Esophagus squamous epithelium (tissue), 5 donors: Measurements from ENCODE around the gene CNPY3. TPM values are rescaled to one million over a fixed set of nuclear protein-coding genes. Genes with fewer than 3 reads are reported as not detected.
A peak's percentile ranks its signal among the peaks of the same experiment; 100 is the strongest.

Source experiments
- DNase-seq: peaks from one replicate; lab custom pipeline; 2025; lab: John Stamatoyannopoulos, UW
- H3K27ac ChIP-seq, 4 donors: fragments of 200-600 bp; sonication (generic); one replicate each; pipeline ENCODE4 v1.5.1; 2016 to 2019; ENCODE audit warnings: mild to moderate bottlenecking in 1 of 4
- H3K27me3 ChIP-seq, 4 donors: fragments of 200-600 bp; sonication (generic); 1 replicate in 3 of 4; 2 replicates in 1 of 4; pipeline versions ENCODE4 v1.5.1 to v1.6.0; 2017 to 2021; ENCODE audit warnings: antibody characterized with exemption in 1 of 4
- H3K36me3 ChIP-seq, 3 donors: fragments of 200-600 bp; sonication (generic); one replicate each; pipeline ENCODE4 v1.5.1; 2016 to 2019
- H3K4me1 ChIP-seq, 3 donors: fragments of 200-600 bp; sonication (generic); one replicate each; pipeline ENCODE4 v1.5.1; 2017 to 2019
- H3K4me3 ChIP-seq, 4 donors: fragments of 200-600 bp; sonication (generic); 1 replicate in 3 of 4; 2 replicates in 1 of 4; pipeline ENCODE4 v1.5.1; 2016 to 2019; ENCODE audit warnings: mild to moderate bottlenecking in 2 of 4, moderate library complexity in 1 of 4
- H3K9me3 ChIP-seq, 3 donors: fragments of 200-600 bp; sonication (generic); one replicate each; pipeline ENCODE4 v1.5.1; 2016 to 2019
- CTCF ChIP-seq, 6 experiments: fragments of 450-650 bp in 4 of 6; fragments of 200-600 bp in 2 of 6; sonication (generic) in 2 of 6; IDR thresholded peaks; one replicate each; pipeline ENCODE4 v1.5.1; 2016 to 2019; ENCODE audit warnings: antibody characterized with exemption in 6 of 6, mild to moderate bottlenecking in 4 of 6, moderate library complexity in 4 of 6
- POLR2A ChIP-seq, 4 donors: fragments of 450-650 bp; IDR thresholded peaks; one replicate each; pipeline ENCODE4 v1.6.1; 2017; ENCODE audit warnings: antibody characterized with exemption in 4 of 4, mild to moderate bottlenecking in 4 of 4, moderate library complexity in 3 of 4
- WGBS, 2 donors: methylation state at CpG; one replicate each; pipeline ENCODE4 v1.1.5; 2018; 5-methylcytosine and 5-hydroxymethylcytosine counted together
- intact Hi-C: fragments of 100-400 bp; cut with DNase I; formaldehyde crosslinking; loops from one replicate; pipeline ENCODE4 v1.15.0; 2022
- total RNA-seq, 4 donors: library from RNA; depleted of rRNA; stranded (reverse); fragments of >200 nt; gene quantifications; one replicate each; pipeline ENCODE4 v1.1.0, GENCODE V29; 2016
- donor health status: DM: yes; HTN: yes; CAD: no.

Gene CNPY3
- total RNA-seq, 4 donors from 2014 or later = 10.3 to 24.6 (median 17.7) TPM

DNA sequence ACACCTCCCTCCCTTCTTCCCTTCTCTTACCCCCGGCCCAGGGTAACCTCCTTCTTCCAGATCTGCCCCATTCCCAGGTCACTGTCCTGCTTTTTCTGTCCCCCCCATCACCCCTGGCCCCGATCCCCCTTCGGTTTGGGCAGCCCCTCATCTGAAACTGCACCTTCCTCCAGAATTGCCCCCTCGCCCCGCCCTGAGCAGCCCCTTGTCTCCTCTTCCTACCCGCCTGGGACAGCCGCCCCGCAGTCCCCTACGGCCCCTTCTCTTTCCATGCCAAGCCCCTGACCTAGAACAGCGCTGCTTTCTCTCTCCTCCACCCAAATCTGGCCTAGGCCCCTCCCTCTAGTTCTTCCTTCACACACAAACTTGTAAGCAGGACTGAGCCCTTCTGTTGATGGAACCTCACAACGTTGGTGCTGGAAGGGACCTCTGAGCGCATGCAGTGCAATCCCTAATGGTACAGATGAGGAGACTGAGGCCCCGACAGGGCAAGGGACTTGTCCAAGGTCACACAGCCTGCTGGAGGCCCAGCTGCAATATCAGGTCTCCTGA is 55.7 kb downstream of the CNPY3 start:
- H3K4me3 ChIP-seq = peak overlapping the region; percentile 63 to 99 (median 74)
- H3K36me3 ChIP-seq = peaks cover 0 to 14% (median 9%) of the 10 kb centered on the region in 3 donors
- H3K4me1 ChIP-seq = peaks cover 24 to 57% (median 29%) of the 10 kb centered on the region in 3 donors
- no peaks in the 10 kb centered on the region for H3K27me3 ChIP-seq
- H3K9me3 ChIP-seq = no peaks in the 10 kb centered on the region
- H3K27ac ChIP-seq = peak overlapping the region; percentile 86 to 94 (median 88)
- intact Hi-C loops = no loop called here
- TF ChIP-seq POLR2A (IDR thresholded peaks at IDR 0.05) (no peak), CTCF (IDR thresholded peaks at IDR 0.05) (no peak)
- 7 to 11% methylated on average over 7 to 13 of the region's 13 CpGs for WGBS, 2 donors
- no peak for DNase-seq

DNA sequence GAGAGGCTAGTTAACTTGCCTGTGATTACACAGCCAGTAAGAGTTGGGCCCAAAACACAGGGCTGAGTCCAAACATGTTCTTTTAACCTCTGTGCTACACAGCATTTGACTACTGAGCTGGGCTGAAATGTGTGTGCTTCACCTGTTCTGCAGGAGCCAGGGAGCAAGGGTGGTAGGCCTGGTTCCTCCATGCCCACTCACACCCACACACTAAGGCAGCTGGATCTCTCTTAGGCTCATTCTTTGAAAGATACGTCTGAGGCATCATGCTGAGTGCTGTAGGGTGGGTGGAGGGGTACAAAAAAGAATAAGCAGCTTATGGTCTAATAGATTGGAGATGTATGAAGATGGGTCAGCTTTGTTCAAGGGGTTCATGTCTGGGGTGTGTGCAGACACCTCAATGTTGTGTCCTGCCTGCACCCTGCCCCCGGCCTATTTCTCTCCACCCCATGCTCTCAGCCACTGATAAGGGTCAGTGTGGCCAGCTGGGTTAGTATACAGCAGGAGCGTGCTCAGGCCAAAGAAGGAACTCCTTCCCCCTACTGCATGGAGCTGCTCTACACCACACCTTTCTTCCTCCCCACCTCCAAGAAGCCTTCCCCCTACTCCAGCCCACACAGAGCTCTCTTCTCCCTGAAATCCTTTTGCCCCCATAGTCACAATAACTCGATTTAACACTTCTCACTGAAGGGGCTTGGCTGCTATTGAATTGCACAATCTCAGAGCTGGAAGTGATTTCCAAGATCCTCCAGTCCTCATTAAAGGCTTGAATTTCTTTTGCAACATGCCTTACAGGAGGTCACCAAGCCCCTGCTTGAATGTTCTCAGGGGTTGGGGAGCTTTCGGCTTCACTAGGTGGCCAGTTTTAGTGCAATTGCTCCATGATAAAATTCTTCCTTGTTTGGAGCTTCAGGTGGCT is 58.5 kb downstream of the CNPY3 start:
- Histone ChIP-seq H3K4me1 (peaks cover 24 to 52% (median 27%) of the 10 kb centered on the region in 3 donors), H3K27ac (no peak overlapping the region)
- no peak for TF ChIP-seq CTCF (IDR thresholded peaks at IDR 0.05)
- TF ChIP-seq POLR2A (IDR thresholded peaks at IDR 0.05) = no peak

GRCh38 chr6:42988486-42989020 is 59.3 kb downstream of the CNPY3 start:
- Histone ChIP-seq H3K27ac (no peak overlapping the region), H3K4me1 (peaks cover 19 to 48% (median 23%) of the 10 kb centered on the region in 3 donors), H3K4me3 (no peak overlapping the region), H3K27me3 (no peaks in the 10 kb centered on the region), H3K9me3 (no peaks in the 10 kb centered on the region), H3K36me3 (peaks cover 0 to 50% (median 9%) of the 10 kb centered on the region in 3 donors)
- intact Hi-C loops = no loop called here
- DNase-seq = no peak
- 67% methylated on average over 1 of the region's 1 CpG; no CpG with 5 or more reads in 1 of the 2 donors for WGBS, 2 donors
- no peak for TF ChIP-seq CTCF (IDR thresholded peaks at IDR 0.05)
- no peak for TF ChIP-seq POLR2A (IDR thresholded peaks at IDR 0.05)

More for the DNA sequence above, 58.5 kb downstream of the CNPY3 start:
- WGBS, 2 donors = 79 to 80% methylated on average over 5 of the region's 5 CpGs
- H3K9me3 ChIP-seq = no peaks in the 10 kb centered on the region
- intact Hi-C loops = no loop called here
- H3K36me3 ChIP-seq = peaks cover 0 to 42% (median 9%) of the 10 kb centered on the region in 3 donors
- no peak overlapping the region for H3K4me3 ChIP-seq
- H3K27me3 ChIP-seq = no peaks in the 10 kb centered on the region
- no peak for DNase-seq

Other genes starting within 250 kb of the CNPY3 start
- 1 to 10 TPM in 1 of 4 donors, under 1 TPM in 1, not detected in 2; 0.94 to 1.3 TPM for gene PRPH2, start 206.9 kb upstream of the CNPY3 start, total RNA-seq
- gene TBCC, start 183.4 kb upstream of the CNPY3 start, total RNA-seq = 10 to 100 TPM; 16.2 to 32.9 (median 24.8) TPM
- 10 to 100 TPM in 2 of 4 donors, 1 to 10 TPM in 2; 5.8 to 13.9 (median 8.9) TPM for gene BICRAL, start 147.4 kb upstream of the CNPY3 start, total RNA-seq
- 100 to 1,000 TPM in 1 of 4 donors, 10 to 100 TPM in 3; 67.4 to 122 (median 92.2) TPM for gene RPL7L1, start 49.9 kb upstream of the CNPY3 start, total RNA-seq
- not detected for gene PTCRA, start 13.4 kb upstream of the CNPY3 start, total RNA-seq
- under 1 TPM in 1 of 4 donors, not detected in 3; 0.76 TPM for gene GNMT, start 31.3 kb downstream of the CNPY3 start, total RNA-seq
- 10 to 100 TPM; 11.3 to 21.2 (median 17.1) TPM for gene PEX6, start 49.7 kb downstream of the CNPY3 start, total RNA-seq
- 10 to 100 TPM; 15.6 to 35.9 (median 27.4) TPM for gene PPP2R5D, start 55.1 kb downstream of the CNPY3 start, total RNA-seq
- gene MEA1, start 84.5 kb downstream of the CNPY3 start, total RNA-seq = 10 to 100 TPM; 28.9 to 56.6 (median 49.1) TPM
- 10 to 100 TPM; 35.7 to 62.9 (median 48.5) TPM for gene KLHDC3, start 84.8 kb downstream of the CNPY3 start, total RNA-seq
- 10 to 100 TPM; 52.5 to 66.4 (median 65.4) TPM for gene RRP36, start 92.1 kb downstream of the CNPY3 start, total RNA-seq
- 10 to 100 TPM in 1 of 4 donors, 1 to 10 TPM in 3; 6.5 to 10.8 (median 8.0) TPM for gene CUL7, start 124.4 kb downstream of the CNPY3 start, total RNA-seq
- gene MRPL2, start 130.0 kb downstream of the CNPY3 start, total RNA-seq = 10 to 100 TPM; 23.3 to 29.1 (median 24.5) TPM
- gene KLC4, start 130.2 kb downstream of the CNPY3 start, total RNA-seq = 10 to 100 TPM in 2 of 4 donors, 1 to 10 TPM in 2; 4.5 to 15.8 (median 9.4) TPM
- gene PTK7, start 146.8 kb downstream of the CNPY3 start, total RNA-seq = 10 to 100 TPM; 30.6 to 44.1 (median 36.7) TPM
- 10 to 100 TPM; 22.0 to 38.9 (median 35.3) TPM for gene SRF, start 241.8 kb downstream of the CNPY3 start, total RNA-seq